H9 (cell line): ENCODE results near the gene ALKAL2. TPM values are rescaled to one million over a fixed set of nuclear protein-coding genes. Genes with fewer than 3 reads are reported as not detected.

Experiments
- DNase-seq: peaks from one replicate; pipeline ENCODE4 v3.0.0-alpha.2; 2017
- H2AFZ ChIP-seq: one replicate; pipeline ENCODE4 v1.6.1; 2013; ENCODE audit warnings: mild to moderate bottlenecking, low read length, control low read depth, moderate library complexity
- H2AK5ac ChIP-seq: 2 replicates; pipeline ENCODE4 v1.6.1; 2013; ENCODE audit warnings: low read length, control low read depth, mixed read lengths; ENCODE audit not compliant: insufficient read length
- H2BK120ac ChIP-seq: one replicate; pipeline ENCODE4 v1.6.1; 2013; ENCODE audit warnings: low read depth, mild to moderate bottlenecking, low read length, control low read depth, inconsistent platforms; ENCODE audit not compliant: poor library complexity, severe bottlenecking
- H2BK12ac ChIP-seq: 2 replicates; pipeline ENCODE4 v1.6.1; 2013; ENCODE audit warnings: low read length, control low read depth, mixed read lengths, low read depth; ENCODE audit not compliant: insufficient read length
- H2BK15ac ChIP-seq: 2 replicates; pipeline ENCODE4 v1.6.1; 2013; ENCODE audit warnings: low read depth, low read length, control low read depth
- H2BK20ac ChIP-seq: one replicate; pipeline ENCODE4 v1.6.1; 2013; ENCODE audit warnings: low read depth, mild to moderate bottlenecking, low read length, control low read depth, inconsistent platforms; ENCODE audit not compliant: poor library complexity, severe bottlenecking
- H2BK5ac ChIP-seq: 2 replicates; pipeline ENCODE4 v1.6.1; 2013; ENCODE audit warnings: low read length, control low read depth, mixed read lengths; ENCODE audit not compliant: insufficient read length
- H3K14ac ChIP-seq: 2 replicates; pipeline ENCODE4 v1.6.1; 2013; ENCODE audit warnings: low read length, control low read depth; ENCODE audit not compliant: insufficient read depth
- H3K18ac ChIP-seq: 2 replicates; pipeline ENCODE4 v1.6.1; 2013; ENCODE audit warnings: low read depth, mild to moderate bottlenecking, mixed read lengths, low read length, control low read depth; ENCODE audit not compliant: insufficient read length
- H3K23ac ChIP-seq: 2 replicates; pipeline ENCODE4 v1.6.1; 2013; ENCODE audit warnings: low read length, control low read depth, mixed read lengths, low read depth; ENCODE audit not compliant: insufficient read length
- H3K23me2 ChIP-seq: 2 replicates; pipeline ENCODE4 v1.6.1; 2013; ENCODE audit warnings: low read depth, mild to moderate bottlenecking, mixed read lengths, low read length, control low read depth; ENCODE audit not compliant: insufficient read length, poor library complexity, severe bottlenecking
- H3K27ac ChIP-seq: 2 replicates; pipeline ENCODE4 v1.5.1; 2013; ENCODE audit warnings: low read length, control low read depth, mixed read lengths, low read depth; ENCODE audit not compliant: insufficient read length
- H3K27me3 ChIP-seq: 2 replicates; pipeline ENCODE4 v1.6.1; 2013; ENCODE audit warnings: low read length, control low read depth, inconsistent platforms; ENCODE audit not compliant: insufficient read depth
- H3K4ac ChIP-seq: 2 replicates; pipeline ENCODE4 v1.6.1; 2013; ENCODE audit warnings: low read depth, mild to moderate bottlenecking, control low read depth, inconsistent platforms, low read length, moderate library complexity
- H3K4me1 ChIP-seq: 2 replicates; pipeline ENCODE4 v1.6.1; 2013; ENCODE audit warnings: low read length, control low read depth, inconsistent platforms; ENCODE audit not compliant: insufficient read depth
- H3K4me2 ChIP-seq: 2 replicates; pipeline ENCODE4 v1.6.1; 2013; ENCODE audit warnings: low read length, control low read depth, mixed read lengths; ENCODE audit not compliant: insufficient read length, insufficient read depth
- H3K56ac ChIP-seq: 2 replicates; pipeline ENCODE4 v1.6.1; 2013; ENCODE audit warnings: low read depth, mild to moderate bottlenecking, mixed read lengths, low read length, control low read depth; ENCODE audit not compliant: insufficient read length
- H3K79me1 ChIP-seq: 2 replicates; pipeline ENCODE4 v1.6.1; 2013; ENCODE audit warnings: low read depth, mild to moderate bottlenecking, moderate library complexity, low read length, control low read depth, inconsistent platforms; ENCODE audit not compliant: insufficient read depth, poor library complexity, severe bottlenecking
- H3K79me2 ChIP-seq: 2 replicates; pipeline ENCODE4 v1.6.1; 2013; ENCODE audit warnings: low read length, control low read depth, inconsistent platforms; ENCODE audit not compliant: insufficient read depth
- H3K9ac ChIP-seq: 2 replicates; pipeline ENCODE4 v1.6.1; 2013; ENCODE audit warnings: low read length, control low read depth, mixed read lengths; ENCODE audit not compliant: insufficient read length; ENCODE audit errors: extremely low read depth
- H3K9me3 ChIP-seq: one replicate; pipeline ENCODE4 v1.6.1; 2013; ENCODE audit warnings: low read depth, low read length, inconsistent platforms; ENCODE audit not compliant: control insufficient read depth
- H3T11ph ChIP-seq: one replicate; pipeline ENCODE4 v1.6.1; 2013; ENCODE audit warnings: mild to moderate bottlenecking, low read length, control low read depth, inconsistent platforms
- H4K20me1 ChIP-seq: one replicate; pipeline ENCODE4 v1.6.1; 2013; ENCODE audit not compliant: control insufficient read depth, insufficient read length, insufficient read depth
- H4K5ac ChIP-seq: 2 replicates; pipeline ENCODE4 v1.6.1; 2013; ENCODE audit warnings: low read depth, mild to moderate bottlenecking, mixed read lengths, low read length, control low read depth; ENCODE audit not compliant: insufficient read length
- H4K8ac ChIP-seq: replicated peaks from 2 replicates; pipeline ENCODE4 v1.6.1; 2013; ENCODE audit warnings: low read length, control low read depth, mixed read lengths, low read depth; ENCODE audit not compliant: insufficient read length
- H4K91ac ChIP-seq: 2 replicates; pipeline ENCODE4 v1.6.1; 2013; ENCODE audit warnings: low read depth, mild to moderate bottlenecking, moderate library complexity, mixed read lengths, low read length, control low read depth; ENCODE audit not compliant: insufficient read length
- H3K27ac Mint-ChIP-seq, 3 experiments: 2 replicates in 2 of 3; 3 replicates in 1 of 3; pipeline ENCODE4 v1.8.0; 2020 to 2021; ENCODE audit warnings: mixed read lengths in 3 of 3, mild to moderate bottlenecking in 1 of 3, moderate library complexity in 1 of 3
- H3K27me3 Mint-ChIP-seq: 2 replicates; pipeline ENCODE4 v1.8.0; 2021; ENCODE audit warnings: low read depth, mild to moderate bottlenecking, moderate library complexity, mixed read lengths
- H3K36me3 Mint-ChIP-seq, 3 experiments: 2 replicates in 2 of 3; 3 replicates in 1 of 3; pipeline ENCODE4 v1.8.0; 2020 to 2021; ENCODE audit warnings: low read depth in 3 of 3, mixed read lengths in 3 of 3; ENCODE audit not compliant: insufficient read depth in 1 of 3
- H3K4me1 Mint-ChIP-seq, 2 experiments: 2 replicates each; pipeline ENCODE4 v1.8.0; 2020; ENCODE audit warnings: mixed read lengths in 2 of 2
- H3K4me3 Mint-ChIP-seq, 2 experiments: 2 replicates in 1 of 2; 3 replicates in 1 of 2; pipeline ENCODE4 v1.8.0; 2020 to 2021; ENCODE audit warnings: mild to moderate bottlenecking in 2 of 2, mixed read lengths in 2 of 2, moderate library complexity in 1 of 2
- H3K9me3 Mint-ChIP-seq, 2 experiments: 2 replicates in 1 of 2; 3 replicates in 1 of 2; pipeline ENCODE4 v1.8.0; 2020; ENCODE audit warnings: mild to moderate bottlenecking in 2 of 2, mixed read lengths in 2 of 2, moderate library complexity in 1 of 2
- CTCF ChIP-seq: fragments of 200-600 bp; sonication (generic); conservative IDR thresholded peaks from 3 replicates; pipeline ENCODE4 v1.8.0; 2021; ENCODE audit warnings: antibody characterized with exemption, mild to moderate bottlenecking
- WGBS: extraction: QIAGEN DNeasy Blood & Tissue Kit; methylation state at CpG from one replicate; pipeline ENCODE4 v1.1.7; 2013; ENCODE audit warnings: missing lambda C conversion rate, low lambda C conversion rate, mixed read lengths; ENCODE audit not compliant: insufficient read length; ENCODE audit errors: extremely low coverage; 5-methylcytosine and 5-hydroxymethylcytosine counted together
- total RNA-seq: library from RNA; stranded (reverse); gene quantifications from 2 replicates; pipeline ENCODE4 v1.2.1, GENCODE V29; 2021

The ALKAL2 gene
- total RNA-seq, 1 experiment from 2014 or later = 0.48 TPM

- no peak for DNase-seq
- Histone ChIP-seq H3K18ac (no peak overlapping the region), H3K23ac (no peak overlapping the region), H2BK20ac (no peak overlapping the region), H3T11ph (no peak overlapping the region), H4K8ac (no peak overlapping the region), H2BK5ac (no peak overlapping the region), H3K56ac (no peak overlapping the region), H3K4me1 (no peaks in the 10 kb centered on the region), H2BK12ac (no peak overlapping the region), H3K23me2 (no peaks in the 10 kb centered on the region), H3K79me1 (no peaks in the 10 kb centered on the region), H2AK5ac (no peak overlapping the region), H3K27ac (no peak overlapping the region), H2BK15ac (no peak overlapping the region), H3K27me3 (no peaks in the 10 kb centered on the region), H3K4me2 (no peak overlapping the region), H3K14ac (no peak overlapping the region), H4K91ac (no peak overlapping the region), H3K79me2 (no peaks in the 10 kb centered on the region; the same call in 1 of the 2 replicates), H2BK120ac (no peak overlapping the region), H3K9ac (no peak overlapping the region), H2AFZ (no peak overlapping the region), H3K4ac (no peak overlapping the region), H4K20me1 (no peaks in the 10 kb centered on the region), H3K9me3 (no peaks in the 10 kb centered on the region), H4K5ac (no peak overlapping the region)
- H3K36me3 Mint-ChIP-seq = peaks cover 5 to 13% (median 12%) of the 10 kb centered on the region in 3 experiments
- no peak for TF ChIP-seq CTCF
- peaks cover 0 to 2% of the 10 kb centered on the region in 2 experiments; a peak in 1 of 5 replicates for H3K9me3 Mint-ChIP-seq
- WGBS = no CpG with 5 or more reads among the region's 9 CpGs
- no peaks in the 10 kb centered on the region for H3K27me3 Mint-ChIP-seq
- H3K27ac Mint-ChIP-seq = no peak overlapping the region
- peaks cover 23% of the 10 kb centered on the region in 2 experiments for H3K4me1 Mint-ChIP-seq
- H3K4me3 Mint-ChIP-seq = no peak overlapping the region
These were observed 56.2 kb downstream of the ALKAL2 start for GRCh38 chr2:231521-232185.

Other genes starting within 250 kb of the ALKAL2 start
- gene FAM110C, start 241.6 kb downstream of the ALKAL2 start, total RNA-seq = 3.4 and 3.6 TPM in 2 replicates
- gene SH3YL1, start 24.1 kb downstream of the ALKAL2 start, total RNA-seq = 25.3 and 26.5 TPM in 2 replicates
- 135 and 143 TPM in 2 replicates for gene ACP1, start 23.1 kb downstream of the ALKAL2 start, total RNA-seq